Measurements from ENCODE around the gene RBM38.

The RBM38 gene

DNA sequence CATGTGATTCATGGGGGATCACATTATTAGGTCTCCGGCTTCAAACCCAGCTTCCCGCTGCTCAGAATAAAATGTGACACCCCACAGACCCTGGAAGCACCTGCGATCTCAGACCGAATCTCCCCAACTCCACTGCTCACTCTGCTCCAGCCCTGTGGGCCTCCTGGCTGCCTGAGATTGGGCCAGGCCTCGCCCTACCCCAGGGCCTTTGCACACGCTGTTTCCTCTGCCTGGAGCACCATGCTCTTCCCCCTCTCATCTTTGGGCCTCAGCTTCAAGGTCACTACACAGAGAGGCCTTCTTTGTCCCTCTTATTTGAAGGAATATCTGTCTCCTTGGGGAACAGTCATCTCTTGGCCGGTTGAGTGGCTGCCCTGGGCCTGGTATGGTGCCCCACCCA lies 48.8 kb downstream of the RBM38 start:
- DNase-seq, result no peak

- no peak for DNase-seq
Measured at GRCh38 chr20:57440678-57441509, 49.7 kb downstream of the RBM38 start.

DNA sequence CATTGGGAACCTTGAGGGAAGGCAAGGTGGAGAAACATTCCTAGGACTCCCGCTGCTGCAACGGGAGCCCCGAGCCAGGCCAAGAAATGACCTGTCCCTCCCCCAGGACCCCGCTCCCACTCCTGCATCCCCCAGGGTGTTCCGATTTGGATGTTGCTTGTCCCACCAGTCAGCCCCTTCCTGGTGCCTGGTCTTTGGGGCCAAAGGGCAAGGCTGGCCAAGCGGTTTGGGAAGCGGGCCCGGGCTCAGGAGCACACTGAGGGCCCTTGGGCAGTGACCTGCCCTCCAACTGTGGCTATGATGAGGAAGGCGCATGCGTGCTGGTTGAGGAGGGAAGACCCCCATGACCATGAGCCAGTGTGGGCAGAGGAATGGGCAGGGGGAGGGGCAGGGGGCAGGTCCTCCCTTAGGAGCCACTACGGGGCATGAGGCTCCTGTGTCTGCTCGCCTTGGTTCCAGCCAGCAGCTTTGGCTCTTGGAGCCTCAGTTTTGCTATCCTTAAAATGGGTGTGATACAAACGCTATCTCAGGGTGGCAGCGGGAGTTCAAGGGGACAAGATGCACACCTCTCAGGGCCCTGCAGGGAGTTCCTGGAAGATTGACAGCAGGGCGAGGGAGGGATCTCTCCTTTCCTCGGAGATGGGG lies 50.4 kb downstream of the RBM38 start:
- no peak for DNase-seq

DNA sequence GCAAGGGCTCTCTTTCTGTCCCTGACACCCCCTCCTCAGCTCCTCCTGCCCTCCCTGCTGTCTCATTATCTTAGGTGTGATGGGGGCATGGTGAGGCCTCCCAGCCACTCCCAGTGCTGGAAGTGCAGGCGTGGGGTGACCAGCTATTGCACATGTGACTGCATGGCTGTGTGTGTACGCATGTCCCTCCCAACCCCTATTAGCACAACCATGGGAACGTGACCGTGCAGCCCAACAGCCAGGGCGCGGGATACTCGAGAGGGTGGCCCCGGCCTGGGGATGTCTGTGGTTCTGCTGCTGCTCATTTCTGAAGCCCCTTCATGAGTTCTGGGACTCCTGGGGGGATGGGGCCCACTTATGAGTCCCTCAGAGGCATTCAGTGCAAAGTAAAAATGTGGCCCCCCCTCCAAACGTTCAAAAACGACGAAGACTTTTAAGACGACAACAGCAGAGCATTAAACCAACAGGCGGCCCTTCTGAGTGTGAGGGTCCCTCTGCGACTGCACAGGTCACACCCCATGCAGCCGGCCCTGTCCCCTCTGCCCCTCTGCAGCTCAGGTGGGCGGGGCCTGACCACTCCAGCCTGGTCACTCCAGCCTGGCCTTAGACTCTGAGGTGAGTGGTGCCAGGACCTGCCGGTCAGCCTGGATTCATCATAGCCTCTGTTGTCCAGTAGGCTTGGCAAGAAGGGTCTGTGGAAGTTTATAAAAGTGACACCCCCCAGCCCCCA lies 51.1 kb downstream of the RBM38 start:
- no peak for DNase-seq

GRCh38 chr20:57442888-57443239 lies 51.7 kb downstream of the RBM38 start:
- no peak for DNase-seq

- DNase-seq, result no peak
Measured at GRCh38 chr20:57443349-57444265, 52.4 kb downstream of the RBM38 start.

DNA sequence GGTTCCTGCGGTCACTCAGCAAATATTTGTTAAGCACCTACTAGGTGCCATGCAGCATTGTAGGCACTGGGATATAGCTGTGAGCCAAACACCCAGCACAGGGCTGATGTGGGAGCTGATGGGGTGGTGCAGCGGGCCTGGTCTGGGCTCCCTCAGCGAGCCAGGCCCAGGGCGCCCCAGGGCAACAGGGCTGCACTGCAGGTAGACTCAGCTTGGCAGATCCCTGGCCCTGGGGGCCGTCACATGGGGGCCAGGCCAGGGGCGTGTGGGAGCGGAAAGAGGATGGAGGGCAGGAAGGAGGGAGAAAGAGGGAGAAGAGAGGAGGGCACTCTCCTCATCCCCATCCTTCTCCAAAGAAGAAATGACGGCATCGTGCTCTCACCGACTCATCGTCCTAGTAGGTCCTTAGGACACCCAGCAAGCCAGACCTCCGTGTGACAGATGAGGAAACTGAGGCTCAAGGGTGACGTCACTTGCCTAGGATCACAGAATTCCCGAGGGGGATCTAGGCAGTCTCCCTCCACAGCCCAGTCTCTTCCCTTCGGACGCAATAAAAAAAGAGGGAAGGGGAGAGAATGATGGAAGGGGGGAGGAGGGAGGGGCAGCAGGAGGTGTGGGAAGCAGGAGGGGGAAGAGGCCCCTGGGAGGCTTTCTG lies 53.3 kb downstream of the RBM38 start:
- DNase-seq, result no peak

DNA sequence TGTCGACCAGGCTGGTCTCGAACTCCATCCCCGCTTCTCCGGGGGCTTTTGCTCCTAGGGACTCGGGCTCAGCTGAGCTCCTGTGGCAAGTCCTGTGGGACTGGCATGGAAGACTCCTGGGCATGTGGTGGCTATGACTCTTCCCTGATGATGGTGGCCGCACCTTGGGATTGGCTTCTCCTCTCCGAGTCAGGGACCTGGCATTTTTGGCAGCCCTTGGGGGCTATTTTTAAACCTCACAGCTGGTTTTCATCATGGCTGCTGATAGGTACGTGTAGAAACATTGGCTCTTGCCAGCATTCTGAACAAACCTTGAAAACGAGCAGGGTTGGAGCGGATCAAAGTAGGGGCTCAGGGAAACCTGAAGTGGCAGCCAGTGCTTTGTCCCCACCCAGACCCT lies 54.1 kb downstream of the RBM38 start:
- no peak for DNase-seq

DNA sequence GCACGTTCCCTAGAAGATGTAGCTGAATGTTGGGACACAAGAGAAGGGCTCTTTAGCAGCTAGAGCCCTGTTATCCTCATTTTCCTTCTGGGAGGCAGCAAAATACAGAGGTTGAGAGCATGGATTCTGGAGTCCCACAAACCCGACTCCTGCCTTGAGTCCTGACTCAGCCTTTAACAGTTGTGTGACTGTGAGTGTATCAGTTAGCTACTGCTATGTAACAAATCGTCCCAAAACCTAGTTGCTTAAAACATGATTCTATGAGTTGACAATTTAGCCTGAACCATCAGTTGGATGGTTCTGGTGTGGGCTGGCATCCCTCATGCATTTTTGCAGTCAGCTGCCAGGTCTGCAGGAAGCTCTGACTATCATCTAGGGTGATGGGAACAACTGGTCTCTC lies 54.6 kb downstream of the RBM38 start:
- no peak for DNase-seq

- no peak for DNase-seq
Measured at GRCh38 chr20:57448764-57449354, 57.7 kb downstream of the RBM38 start.

GRCh38 chr20:57449398-57450354 lies 58.5 kb downstream of the RBM38 start:
- DNase-seq, result no peak

- DNase-seq, result no peak
Measured at GRCh38 chr20:57450419-57450818, 59.2 kb downstream of the RBM38 start.

DNA sequence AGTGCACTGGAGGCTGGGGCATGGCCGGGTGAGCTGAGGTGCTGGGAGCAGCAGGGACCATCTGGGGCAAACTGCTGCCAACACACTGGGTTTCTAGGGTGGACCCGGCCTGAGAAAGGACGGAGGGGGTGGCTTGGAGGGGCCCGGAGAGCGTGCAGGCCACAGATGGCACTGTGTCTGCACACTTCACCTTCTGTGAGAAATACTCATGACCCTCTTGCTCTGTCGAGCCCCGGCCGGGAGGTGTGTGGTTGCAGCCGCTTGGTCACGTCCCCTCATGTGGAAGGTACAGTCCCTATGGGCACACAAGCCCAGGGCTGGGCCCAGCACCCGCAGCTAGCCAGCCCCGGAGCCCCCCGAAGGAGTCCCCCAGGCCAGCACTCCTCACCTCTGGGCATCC lies 59.7 kb downstream of the RBM38 start:
- no peak for DNase-seq

- no peak for DNase-seq
Measured at GRCh38 chr20:57451431-57451794, 60.2 kb downstream of the RBM38 start.

GRCh38 chr20:57451795-57452661 lies 60.8 kb downstream of the RBM38 start:
- no peak for DNase-seq

DNA sequence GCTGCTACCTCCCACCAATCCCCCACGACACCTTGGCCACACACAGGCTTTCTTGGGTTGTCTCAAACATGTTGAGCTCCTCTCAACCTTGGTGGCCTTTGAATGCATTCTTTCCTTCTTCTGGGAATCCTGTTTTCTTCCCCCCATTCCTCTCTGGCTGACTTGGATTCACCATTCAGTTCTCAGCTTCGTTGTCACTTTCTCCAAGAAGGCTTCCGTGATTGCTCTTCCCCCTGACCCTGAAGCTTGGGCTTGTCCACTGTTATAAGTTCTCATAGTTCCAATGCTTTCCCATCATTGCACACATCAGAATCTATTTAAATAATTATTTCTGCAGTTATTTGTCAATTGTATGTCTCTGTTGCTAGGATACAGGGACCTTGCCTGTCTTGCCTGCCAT lies 64.2 kb downstream of the RBM38 start:
- DNase-seq, result no peak

DNA sequence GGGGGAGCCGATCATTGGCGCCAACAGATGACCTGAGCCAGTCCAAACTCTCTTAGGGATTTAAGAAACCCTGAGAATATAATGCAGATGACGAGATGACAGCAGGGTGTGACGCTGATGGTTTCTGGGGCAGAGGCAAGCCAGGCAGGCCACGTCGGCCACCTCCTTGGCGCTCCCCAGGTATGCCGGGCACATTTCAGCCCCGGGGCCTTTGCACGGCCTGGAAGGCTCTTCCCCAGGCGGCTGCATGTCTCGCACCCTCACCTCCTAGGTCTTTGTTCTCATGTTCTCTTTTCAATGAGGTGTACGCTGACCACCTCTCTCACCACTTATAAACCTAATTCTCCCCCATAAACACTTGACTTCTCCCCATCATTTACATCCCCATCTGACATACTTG lies 64.9 kb downstream of the RBM38 start:
- DNase-seq, result no peak

GRCh38 chr20:57457243-57458095 lies 66.3 kb downstream of the RBM38 start:
- DNase-seq, result no peak
